H1 (cell line): ENCODE results near the gene FAIM2. TPM values are rescaled to one million over a fixed set of nuclear protein-coding genes. Genes with fewer than 3 reads are reported as not detected.

Experiments used
- CTCF ChIA-PET: fragments of 300-600 bp; sonication (Branson Sonifier 250); formaldehyde crosslinking; loops from one replicate; lab custom pipeline; 2021; ENCODE audit not compliant: partially characterized antibody; lab: Charles Lee
- POLR2A ChIA-PET: fragments of 300-600 bp; sonication (Branson Sonifier 250); formaldehyde crosslinking; loops from one replicate; lab custom pipeline; 2021; ENCODE audit warnings: inconsistent platforms; ENCODE audit not compliant: partially characterized antibody; lab: Charles Lee
- DNase-seq, 2 experiments: peaks; one replicate each; pipeline versions ENCODE4 v3.0.0 to v3.0.0-alpha.2; 2010 to 2022; ENCODE audit warnings: low spot score in 2 of 2, low read depth in 1 of 2, mixed read lengths in 1 of 2
- FAIRE-seq: peaks from 2 replicates; lab custom pipeline; 2011; peaks lifted over from hg19 to GRCh38; lab: Jason Lieb, UNC
- H2AFZ ChIP-seq: 2 replicates; pipeline ENCODE4 v1.8.1; 2012; ENCODE audit warnings: low read length, inconsistent platforms
- H2AK5ac ChIP-seq: 2 replicates; pipeline ENCODE4 v1.6.1; 2013; ENCODE audit warnings: low read depth, low read length
- H2BK120ac ChIP-seq: replicated peaks from 2 replicates; pipeline ENCODE3; 2013; ENCODE audit warnings: low read depth, low read length, inconsistent platforms
- H2BK12ac ChIP-seq: 2 replicates; pipeline ENCODE4 v1.6.1; 2013; ENCODE audit warnings: low read depth, low read length
- H2BK15ac ChIP-seq: 2 replicates; pipeline ENCODE4 v1.6.1; 2013; ENCODE audit warnings: low read length
- H2BK20ac ChIP-seq: 2 replicates; pipeline ENCODE4 v1.6.1; 2013; ENCODE audit warnings: low read length
- H2BK5ac ChIP-seq: 2 replicates; pipeline ENCODE4 v1.6.1; 2013; ENCODE audit warnings: low read depth, low read length
- H3K14ac ChIP-seq: 2 replicates; pipeline ENCODE4 v1.6.1; 2013; ENCODE audit warnings: inconsistent platforms; ENCODE audit not compliant: insufficient read length
- H3K18ac ChIP-seq: 2 replicates; pipeline ENCODE4 v1.6.1; 2013; ENCODE audit warnings: low read length; ENCODE audit errors: extremely low read depth
- H3K23ac ChIP-seq: 2 replicates; pipeline ENCODE4 v1.6.1; 2013; ENCODE audit warnings: inconsistent platforms; ENCODE audit not compliant: insufficient read length
- H3K23me2 ChIP-seq: 2 replicates; pipeline ENCODE4 v1.6.1; 2013; ENCODE audit warnings: low read depth, low read length
- H3K27ac ChIP-seq: 2 replicates; pipeline ENCODE4 v1.6.1; 2011; ENCODE audit warnings: low read depth, low read length, inconsistent platforms
- H3K27me3 ChIP-seq, 4 experiments: replicated peaks in 1 of 4; 1 replicate in 1 of 4; 2 replicates in 3 of 4; pipeline versions ENCODE4 v1.6.1 to v1.8.1; 2011 to 2013; ENCODE audit warnings: low read length in 3 of 4, mild to moderate bottlenecking in 3 of 4, inconsistent platforms in 2 of 4, mixed read lengths in 2 of 4, moderate library complexity in 1 of 4; ENCODE audit not compliant: control insufficient read depth in 3 of 4, insufficient read depth in 3 of 4; ENCODE audit errors: extremely low read depth in 1 of 4
- H3K36me3 ChIP-seq, 4 experiments: 2 replicates each; pipeline versions ENCODE4 v1.6.1 to v1.8.1; 2011 to 2013; ENCODE audit warnings: mild to moderate bottlenecking in 4 of 4, low read length in 3 of 4, moderate library complexity in 2 of 4, control low read depth in 1 of 4, inconsistent platforms in 1 of 4; ENCODE audit not compliant: insufficient read depth in 4 of 4, control insufficient read depth in 2 of 4
- H3K4ac ChIP-seq: replicated peaks from 2 replicates; pipeline ENCODE3; 2013; ENCODE audit warnings: low read length, low read depth, mixed read lengths, inconsistent platforms; ENCODE audit not compliant: insufficient read length
- H3K4me1 ChIP-seq, 4 experiments: replicated peaks in 1 of 4; 1 replicate in 1 of 4; 2 replicates in 3 of 4; pipeline versions ENCODE4 v1.6.1 to v1.8.1; 2011 to 2013; ENCODE audit warnings: low read length in 3 of 4, inconsistent platforms in 2 of 4, mixed read lengths in 1 of 4; ENCODE audit not compliant: insufficient read depth in 4 of 4, control insufficient read depth in 3 of 4
- H3K4me2 ChIP-seq, 2 experiments: 2 replicates each; pipeline versions ENCODE4 v1.6.1 to v1.8.1; 2011 to 2013; ENCODE audit warnings: low read depth in 2 of 2, low read length in 2 of 2, control low read depth in 1 of 2, inconsistent platforms in 1 of 2, mild to moderate bottlenecking in 1 of 2; ENCODE audit not compliant: insufficient read depth in 1 of 2
- H3K4me3 ChIP-seq, 4 experiments: fragments of 200-600, 300-600 bp in 1 of 4; sonication (generic), shearing (Covaris generic), sonication (Bioruptor Twin) in 1 of 4; 2 replicates each; pipeline versions ENCODE4 v1.5.1 to v1.8.1; 2011 to 2016; ENCODE audit warnings: low read length in 4 of 4, low read depth in 3 of 4, control low read depth in 2 of 4, inconsistent platforms in 2 of 4, mild to moderate bottlenecking in 2 of 4, mixed read lengths in 1 of 4, moderate library complexity in 1 of 4; ENCODE audit not compliant: insufficient read depth in 2 of 4; ENCODE audit errors: extremely low read depth in 1 of 4
- H3K56ac ChIP-seq: replicated peaks from 2 replicates; pipeline ENCODE3; 2013; ENCODE audit warnings: low read depth, mild to moderate bottlenecking, mixed read lengths, low read length, inconsistent platforms; ENCODE audit not compliant: insufficient read length
- H3K79me1 ChIP-seq: 2 replicates; pipeline ENCODE4 v1.6.1; 2013; ENCODE audit warnings: low read depth, low read length, control low read depth
- H3K79me2 ChIP-seq, 2 experiments: 2 replicates each; pipeline versions ENCODE4 v1.6.1 to v1.8.1; 2012 to 2013; ENCODE audit warnings: low read length in 2 of 2, mild to moderate bottlenecking in 2 of 2, inconsistent platforms in 1 of 2; ENCODE audit not compliant: insufficient read depth in 2 of 2, control insufficient read depth in 1 of 2
- H3K9ac ChIP-seq, 4 experiments: replicated peaks in 1 of 4; 1 replicate in 1 of 4; 2 replicates in 3 of 4; pipeline versions ENCODE4 v1.6.1 to v1.8.1; 2011 to 2013; ENCODE audit warnings: low read depth in 3 of 4, low read length in 3 of 4, control low read depth in 2 of 4, mild to moderate bottlenecking in 2 of 4, moderate library complexity in 2 of 4, inconsistent platforms in 1 of 4; ENCODE audit errors: extremely low read depth in 1 of 4
- H3K9me3 ChIP-seq, 2 experiments: 2 replicates each; pipeline versions ENCODE4 v1.6.1 to v1.8.1; 2012 to 2013; ENCODE audit warnings: mild to moderate bottlenecking in 2 of 2, moderate library complexity in 2 of 2, control low read depth in 1 of 2, inconsistent platforms in 1 of 2, low read depth in 1 of 2, low read length in 1 of 2, mixed read lengths in 1 of 2; ENCODE audit not compliant: insufficient read depth in 2 of 2
- H4K20me1 ChIP-seq, 2 experiments: replicated peaks in 1 of 2; 2 replicates each; pipeline versions ENCODE3 to v1.8.1; 2011 to 2013; ENCODE audit warnings: inconsistent platforms in 2 of 2, low read length in 2 of 2, mild to moderate bottlenecking in 1 of 2; ENCODE audit not compliant: insufficient read depth in 2 of 2, control insufficient read depth in 1 of 2
- H4K5ac ChIP-seq: 2 replicates; pipeline ENCODE4 v1.6.1; 2013; ENCODE audit warnings: low read length, low read depth, mixed read lengths, inconsistent platforms; ENCODE audit not compliant: insufficient read length
- H4K8ac ChIP-seq: 2 replicates; pipeline ENCODE4 v1.8.0; 2013; ENCODE audit warnings: mild to moderate bottlenecking, moderate library complexity, low read length, inconsistent platforms; ENCODE audit not compliant: insufficient read depth; ENCODE audit errors: extremely low read depth
- H4K91ac ChIP-seq: replicated peaks from 2 replicates; pipeline ENCODE3; 2013; ENCODE audit warnings: low read length, mixed read lengths, inconsistent platforms; ENCODE audit not compliant: insufficient read length
- CBX5 ChIP-seq: fragments of 300-800, 300-1000 bp; sonication (generic); IDR thresholded peaks from 2 replicates; pipeline ENCODE4 v1.7.1; 2016; ENCODE audit warnings: antibody characterized with exemption, low read length, low read depth
- CHD1 ChIP-seq: IDR thresholded peaks from 2 replicates; pipeline ENCODE4 v1.6.1; 2012; ENCODE audit warnings: low read depth, low read length, improper control_type of control experiment
- CREB1 ChIP-seq: IDR thresholded peaks from 2 replicates; pipeline ENCODE4 v1.6.1; 2012; ENCODE audit warnings: inconsistent platforms
- EP300 ChIP-seq, 2 experiments: IDR thresholded peaks; 1 replicate in 1 of 2; 2 replicates in 1 of 2; pipeline ENCODE4 v1.6.1; 2011 to 2012; ENCODE audit warnings: low read depth in 2 of 2, low read length in 2 of 2, mild to moderate bottlenecking in 2 of 2, borderline replicate concordance in 1 of 2, inconsistent platforms in 1 of 2, moderate library complexity in 1 of 2
- FOSL1 ChIP-seq: IDR thresholded peaks from 2 replicates; pipeline ENCODE4 v1.6.1; 2011; ENCODE audit warnings: mild to moderate bottlenecking, low read depth, low read length, moderate library complexity; ENCODE audit not compliant: insufficient read depth
- GTF2F1 ChIP-seq: IDR thresholded peaks from 2 replicates; pipeline ENCODE4 v1.6.1; 2012; ENCODE audit warnings: low read depth, low read length, improper control_type of control experiment, borderline replicate concordance
- JUND ChIP-seq: IDR thresholded peaks from 2 replicates; pipeline ENCODE4 v1.6.1; 2011; ENCODE audit warnings: mild to moderate bottlenecking, improper control_type of control experiment, low read length
- NRF1 ChIP-seq: IDR thresholded peaks from 2 replicates; pipeline ENCODE4 v1.6.1; 2011; ENCODE audit warnings: mild to moderate bottlenecking, low read depth, low read length, improper control_type of control experiment
- RAD21 ChIP-seq, 2 experiments: IDR thresholded peaks in 1 of 2; conservative IDR thresholded peaks in 1 of 2; 2 replicates each; pipeline ENCODE4 v1.6.1; 2011; ENCODE audit warnings: low read depth in 2 of 2, low read length in 2 of 2, improper control_type of control experiment in 1 of 2, inconsistent platforms in 1 of 2, mild to moderate bottlenecking in 1 of 2, moderate library complexity in 1 of 2
- RBBP5 ChIP-seq: IDR thresholded peaks from 2 replicates; pipeline ENCODE4 v1.7.1; 2012; ENCODE audit warnings: low read depth, mild to moderate bottlenecking, inconsistent platforms, low read length, moderate library complexity, borderline replicate concordance
- SP2 ChIP-seq: IDR thresholded peaks from 2 replicates; pipeline ENCODE4 v1.6.1; 2012; ENCODE audit warnings: mild to moderate bottlenecking, low read length, inconsistent platforms
- TAF1 ChIP-seq: IDR thresholded peaks from 2 replicates; pipeline ENCODE4 v1.6.1; 2011; ENCODE audit warnings: mild to moderate bottlenecking, low read depth, low read length
- WGBS, 2 experiments: shearing (Covaris generic) in 1 of 2; methylation state at CpG; one replicate each; pipeline versions ENCODE4 v1.1.6 to v1.1.7; 2013 to 2015; ENCODE audit warnings: low lambda C conversion rate in 2 of 2, mixed read lengths in 2 of 2, inconsistent platforms in 1 of 2, low coverage in 1 of 2, missing lambda C conversion rate in 1 of 2; ENCODE audit not compliant: insufficient replicate concordance in 2 of 2, insufficient coverage in 1 of 2, insufficient read length in 1 of 2; ENCODE audit errors: extremely low coverage in 1 of 2, missing lambda C conversion rate in 1 of 2; 5-methylcytosine and 5-hydroxymethylcytosine counted together
- polyA plus RNA-seq, 7 experiments: library from polyadenylated mRNA; depleted of rRNA in 3 of 7; stranded (reverse) in 5 of 7; unstranded in 2 of 7; fragments of >200 nt in 5 of 7; fragments of 200-250 nt in 2 of 7; gene quantifications; 1 replicate in 5 of 7; 2 replicates in 1 of 7; 4 replicates in 1 of 7; pipeline versions ENCODE4 v1.2.1 to v1.2.3, GENCODE V29; 2011 to 2013; ENCODE audit warnings: missing spikeins in 2 of 7, mixed read lengths in 2 of 7
- total RNA-seq: library from RNA; stranded (reverse); fragmentation: NEBNext Ultra II Directional; extraction: Animal tissue kit (Norgen Biotek cat#: 25700); gene quantifications from 2 replicates; pipeline ENCODE4 v1.2.1, GENCODE V29; 2021

Gene FAIM2
- total and polyA plus RNA-seq, 2 of the 8 experiments (the other 6 are each of a cell fraction or from before 2014, with no cell fraction given), result 0.89 to 1.3 TPM

DNA sequence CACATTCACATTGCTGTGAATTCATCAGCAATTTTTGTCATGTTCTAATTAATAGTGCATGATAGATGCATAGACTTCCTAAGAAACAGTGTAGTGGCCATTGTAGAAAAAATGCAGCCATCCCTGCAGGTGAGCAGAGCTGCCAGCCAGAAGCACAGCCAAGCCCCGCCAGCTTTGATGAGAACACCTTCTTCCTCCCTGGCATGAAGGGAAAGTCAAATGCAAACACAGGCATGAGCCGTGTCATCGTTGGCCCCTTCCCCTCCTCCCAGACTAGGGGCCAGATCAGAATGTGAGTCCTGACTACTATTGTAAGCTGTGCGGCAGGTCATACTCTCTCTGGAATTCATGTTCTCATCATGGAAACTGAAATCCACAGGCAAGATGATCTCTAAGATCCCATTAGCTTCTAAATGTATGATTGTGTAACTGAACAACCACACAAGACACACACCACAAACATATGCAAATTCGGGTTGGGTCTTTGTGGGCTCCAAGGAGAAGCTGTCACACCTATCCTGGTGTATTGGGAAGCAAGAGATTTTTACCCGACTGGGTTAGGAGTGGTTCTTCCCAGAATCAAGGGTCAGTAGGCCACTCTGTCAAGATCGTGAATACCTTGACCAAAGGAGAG is 44.0 kb upstream of the FAIM2 start:
- H3K56ac ChIP-seq, result no peak overlapping the region
- H2BK12ac ChIP-seq, result no peak overlapping the region
- no peaks in the 10 kb centered on the region for H3K36me3 ChIP-seq
- no peaks in the 10 kb centered on the region for H3K79me2 ChIP-seq
- H3K4me3 ChIP-seq, result no peak overlapping the region
- FAIRE-seq, result peak; percentile 36
- DNase-seq, result no peak
- no peak overlapping the region for H4K91ac ChIP-seq
- H4K5ac ChIP-seq, result no peak overlapping the region
- no peaks in the 10 kb centered on the region for H3K9me3 ChIP-seq
- WGBS, 2 experiments, result 88% methylated on average over 7 of the region's 7 CpGs; no CpG with 5 or more reads in 1 of the 2 experiments
- H3K4ac ChIP-seq, result no peak overlapping the region
- no peak overlapping the region for H3K4me2 ChIP-seq
- no peak overlapping the region for H2BK15ac ChIP-seq
- H3K18ac ChIP-seq, result peak overlapping the region; percentile 38; the same call in 1 of the 2 replicates
- H3K14ac ChIP-seq, result no peak overlapping the region
- no peak overlapping the region for H4K8ac ChIP-seq
- H3K79me1 ChIP-seq, result no peaks in the 10 kb centered on the region
- no peak overlapping the region for H3K27ac ChIP-seq
- H2BK5ac ChIP-seq, result no peak overlapping the region
- no peaks in the 10 kb centered on the region; the same call in 1 of the 2 replicates for H3K23me2 ChIP-seq
- POLR2A ChIA-PET, result no interaction called here
- no peak overlapping the region for H2BK120ac ChIP-seq
- no peak overlapping the region for H3K23ac ChIP-seq
- H2AK5ac ChIP-seq, result no peak overlapping the region
- no peak overlapping the region for H3K9ac ChIP-seq
- H2AFZ ChIP-seq, result no peak overlapping the region
- H3K27me3 ChIP-seq, result peaks cover 0 to 3% (median 0%) of the 10 kb centered on the region in 4 experiments; a peak in 1 of 7 replicates
- H3K4me1 ChIP-seq, result peaks cover 1 to 13% (median 4%) of the 10 kb centered on the region in 4 experiments; a peak in 5 of 7 replicates
- H2BK20ac ChIP-seq, result peak overlapping the region; percentile 23; the same call in 1 of the 2 replicates
- H4K20me1 ChIP-seq, result peaks cover 0 to 1% of the 10 kb centered on the region in 2 experiments
- CTCF ChIA-PET, result interaction anchor here (0.6 to 7.6 kb wide), 8 partner anchors 12 to 125 kb away, joined by 3 to 104 read pairs (median 6); partner anchors contain the start of gene AQP6
- TF ChIP-seq JUND (no peak), CHD1 (no peak), RAD21 (IDR thresholded peaks at IDR 0.05 in 1 of 2, conservative IDR thresholded peaks at IDR 0.05 in 1 of 2; ENCODE audit: low read depth in 2 of 2, low read length in 2 of 2) (no peak), FOSL1 (no peak), TAF1 (no peak), NRF1 (no peak), EP300 (IDR thresholded peaks at IDR 0.05; ENCODE audit: borderline replicate concordance in 1 of 2, low read depth in 2 of 2, low read length in 2 of 2) (no peak), CREB1 (no peak), RBBP5 (no peak), SP2 (no peak), GTF2F1 (no peak), CBX5 (no peak)
